GM10266 (cell line): ENCODE results near the gene EPC2.

Source experiments
- DNase-seq: peaks from one replicate; pipeline ENCODE4 v3.0.0; 2012; ENCODE audit errors: extremely low spot score
- CTCF ChIP-seq: IDR thresholded peaks from 2 replicates; pipeline ENCODE4 v1.5.1; 2012; ENCODE audit warnings: mild to moderate bottlenecking, low read depth; ENCODE audit not compliant: control insufficient read depth, insufficient read depth; ENCODE audit errors: missing control alignments

The EPC2 gene

GRCh38 chr2:148607566-148607965, 37.0 kb upstream of the EPC2 start:
- no peak for DNase-seq
- TF ChIP-seq CTCF, result no peak

DNA sequence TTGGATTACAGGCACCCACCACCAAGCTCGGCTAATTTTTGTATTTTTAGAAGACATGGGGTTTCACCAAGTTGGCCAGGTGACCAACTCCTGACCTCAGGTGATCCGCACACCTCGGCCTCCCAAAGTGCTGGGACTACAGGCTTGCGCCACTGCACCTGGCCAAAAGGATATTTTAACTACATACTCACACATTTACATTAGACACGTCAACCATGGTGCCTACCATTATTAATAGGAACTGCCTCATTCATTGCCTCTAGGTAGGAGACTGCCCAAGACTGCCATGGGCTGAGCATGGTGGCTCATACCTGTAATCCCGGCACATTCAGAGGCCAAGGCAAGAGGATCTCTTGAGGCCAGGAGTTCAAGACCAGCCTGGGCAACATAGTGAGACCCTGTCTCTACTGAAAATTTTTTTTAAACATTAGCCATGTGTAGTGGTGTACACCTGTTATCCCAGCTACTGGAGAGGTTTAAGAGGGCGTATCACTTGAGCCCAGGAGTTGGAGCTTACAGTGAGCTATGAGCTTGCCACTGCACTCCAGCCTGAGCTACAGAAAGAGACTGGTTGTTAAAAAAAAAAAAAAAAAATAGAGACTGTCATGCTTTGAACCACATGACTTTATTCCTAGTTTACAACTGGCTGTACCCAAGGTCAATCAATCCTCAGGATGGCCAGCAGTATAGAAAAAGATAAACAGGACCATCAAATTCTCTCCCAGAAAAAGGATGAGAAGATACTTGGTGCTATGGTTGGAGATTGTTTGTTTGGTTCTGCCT, 31.1 kb upstream of the EPC2 start:
- TF ChIP-seq CTCF, result no peak
- no peak for DNase-seq

DNA sequence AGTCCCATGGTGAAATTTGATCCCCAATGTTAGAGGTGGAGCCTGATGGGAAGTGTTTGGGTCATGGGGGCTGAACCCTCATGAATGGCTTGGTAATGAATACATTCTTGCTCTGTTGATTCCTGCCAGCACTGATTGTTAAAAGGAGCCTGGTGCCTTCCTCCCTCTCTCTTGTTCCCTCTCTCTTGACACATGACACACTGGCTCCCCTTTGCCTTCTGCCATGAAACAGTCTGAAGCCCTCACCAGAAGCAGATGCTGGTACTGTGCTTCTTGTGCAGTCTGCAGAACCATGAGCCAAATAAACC, 30.6 kb upstream of the EPC2 start:
- DNase-seq, result no peak
- no peak for TF ChIP-seq CTCF

- DNase-seq, result peak; percentile 59
- no peak for TF ChIP-seq CTCF
Measured at GRCh38 chr2:148614322-148615049, 30.1 kb upstream of the EPC2 start.

GRCh38 chr2:148615381-148615841, 29.1 kb upstream of the EPC2 start:
- TF ChIP-seq CTCF, result no peak
- no peak for DNase-seq

- no peak for TF ChIP-seq CTCF
- no peak for DNase-seq
Measured at GRCh38 chr2:148616662-148617061, 27.9 kb upstream of the EPC2 start.

GRCh38 chr2:148617219-148617618, 27.3 kb upstream of the EPC2 start:
- no peak for TF ChIP-seq CTCF
- no peak for DNase-seq
